Neural cell (in vitro differentiated cells): ENCODE results near the gene KIAA0753. TPM values are rescaled to one million over a fixed set of nuclear protein-coding genes. Genes with fewer than 3 reads are reported as not detected.

ENCODE experiments used
- H2AFZ ChIP-seq: fragments of 200-600, 300-800 bp; sonication (generic), shearing (Covaris generic); 2 replicates; pipeline ENCODE4 v1.6.0; 2014; ENCODE audit warnings: low read depth, mild to moderate bottlenecking, antibody characterized with exemption, low read length, moderate library complexity
- H3F3A ChIP-seq: fragments of 200-600 bp; shearing (Covaris generic); 2 replicates; pipeline ENCODE4 v1.6.1; 2016; ENCODE audit warnings: mild to moderate bottlenecking, moderate library complexity, mixed read lengths, antibody characterized with exemption, low read length; ENCODE audit not compliant: insufficient read depth, poor library complexity, severe bottlenecking
- H3K27ac ChIP-seq: fragments of 200-600, 300-800 bp; sonication (generic), shearing (Covaris generic); 2 replicates; pipeline ENCODE4 v1.5.1; 2014; ENCODE audit warnings: mild to moderate bottlenecking, low read length, moderate library complexity
- H3K27me3 ChIP-seq: fragments of 300-800, 200-600 bp; sonication (generic), shearing (Covaris generic); 2 replicates; pipeline ENCODE4 v1.6.0; 2014; ENCODE audit warnings: mild to moderate bottlenecking, low read depth, low read length, moderate library complexity; ENCODE audit not compliant: insufficient read depth
- H3K36me3 ChIP-seq: fragments of 300-800, 200-600 bp; sonication (generic), shearing (Covaris generic); 2 replicates; pipeline ENCODE4 v1.5.1; 2014; ENCODE audit warnings: mild to moderate bottlenecking, antibody characterized with exemption, low read length, moderate library complexity; ENCODE audit not compliant: insufficient read depth
- H3K4me2 ChIP-seq: fragments of 300-800, 200-600 bp; sonication (generic), shearing (Covaris generic); 2 replicates; pipeline ENCODE4 v1.6.0; 2014; ENCODE audit warnings: mild to moderate bottlenecking, low read length
- H3K4me3 ChIP-seq: fragments of 300-800, 200-600 bp; sonication (generic), shearing (Covaris generic); 2 replicates; pipeline ENCODE4 v1.5.1; 2014; ENCODE audit warnings: mild to moderate bottlenecking, low read length, moderate library complexity
- H3K79me2 ChIP-seq: fragments of 200-600 bp; shearing (Covaris generic); replicated peaks from 2 replicates; pipeline ENCODE4 v1.6.0; 2014; ENCODE audit warnings: mild to moderate bottlenecking, low read length, moderate library complexity; ENCODE audit not compliant: insufficient read depth
- H3K9ac ChIP-seq: fragments of 300-800, 200-600 bp; sonication (generic), shearing (Covaris generic); 2 replicates; pipeline ENCODE4 v1.6.1; 2016; ENCODE audit warnings: mild to moderate bottlenecking, low read length, mixed read lengths
- H3K9me2 ChIP-seq: fragments of 200-600 bp; shearing (Covaris generic); 2 replicates; pipeline ENCODE4 v1.6.1; 2016; ENCODE audit warnings: mild to moderate bottlenecking, low read length, mixed read lengths; ENCODE audit not compliant: insufficient read depth
- H3K9me3 ChIP-seq: fragments of 200-600, 300-800 bp; sonication (generic), shearing (Covaris generic); 2 replicates; pipeline ENCODE4 v1.6.1; 2016; ENCODE audit warnings: mild to moderate bottlenecking, mixed run types, low read length, moderate library complexity, mixed read lengths
- H4K20me1 ChIP-seq: fragments of 200-600 bp; shearing (Covaris generic); 2 replicates; pipeline ENCODE4 v1.6.1; 2016; ENCODE audit warnings: mild to moderate bottlenecking, mixed run types; ENCODE audit not compliant: insufficient read depth
- EP300 ChIP-seq: fragments of 450-650 bp; conservative IDR thresholded peaks from 2 replicates; pipeline ENCODE4 v1.6.1; 2014; ENCODE audit warnings: antibody characterized with exemption, mild to moderate bottlenecking, moderate library complexity; ENCODE audit not compliant: poor library complexity, severe bottlenecking
- EZH2 ChIP-seq: fragments of 200-600, 300-800 bp; shearing (Covaris generic), sonication (generic); IDR thresholded peaks from 2 replicates; pipeline ENCODE4 v1.6.1; 2014; ENCODE audit warnings: antibody characterized with exemption, low read length, borderline replicate concordance, mild to moderate bottlenecking; ENCODE audit not compliant: insufficient read depth, poor library complexity, severe bottlenecking
- MXI1 ChIP-seq: fragments of 450-650 bp; conservative IDR thresholded peaks from 2 replicates; pipeline ENCODE4 v1.6.1; 2014; ENCODE audit warnings: antibody characterized with exemption, mild to moderate bottlenecking; ENCODE audit not compliant: poor library complexity, severe bottlenecking
- POLR2AphosphoS5 ChIP-seq: IDR thresholded peaks from 2 replicates; pipeline ENCODE4 v1.6.1; 2012
- RAD21 ChIP-seq: fragments of 450-650 bp; conservative IDR thresholded peaks from 2 replicates; pipeline ENCODE4 v1.6.1; 2014; ENCODE audit warnings: antibody characterized with exemption, mild to moderate bottlenecking, moderate library complexity
- SMC3 ChIP-seq: fragments of 450-650 bp; conservative IDR thresholded peaks from 2 replicates; pipeline ENCODE4 v1.6.1; 2014; ENCODE audit warnings: antibody characterized with exemption, mild to moderate bottlenecking, moderate library complexity; ENCODE audit not compliant: poor library complexity
- TAF1 ChIP-seq: IDR thresholded peaks from 2 replicates; pipeline ENCODE4 v1.6.1; 2012; ENCODE audit warnings: low read depth
- polyA plus RNA-seq: library from polyadenylated mRNA; depleted of rRNA; stranded (reverse); fragments of >200 nt; gene quantifications from 2 replicates; pipeline ENCODE4 v1.2.3, GENCODE V29; 2014
- TF ChIP-seq, protein P1 (sequence below): fragments of 450-650 bp; IDR thresholded peaks from 2 replicates; pipeline ENCODE4 v1.5.1; 2014; ENCODE audit warnings: antibody characterized with exemption, mild to moderate bottlenecking, moderate library complexity; ENCODE audit not compliant: poor library complexity, severe bottlenecking
- TF ChIP-seq, protein P2 (sequence below): IDR thresholded peaks from 2 replicates; pipeline ENCODE4 v1.6.1; 2012; ENCODE audit warnings: borderline replicate concordance

KIAA0753 gene
- polyA plus RNA-seq, 1 donor from 2014 or later: 32.3 TPM

DNA sequence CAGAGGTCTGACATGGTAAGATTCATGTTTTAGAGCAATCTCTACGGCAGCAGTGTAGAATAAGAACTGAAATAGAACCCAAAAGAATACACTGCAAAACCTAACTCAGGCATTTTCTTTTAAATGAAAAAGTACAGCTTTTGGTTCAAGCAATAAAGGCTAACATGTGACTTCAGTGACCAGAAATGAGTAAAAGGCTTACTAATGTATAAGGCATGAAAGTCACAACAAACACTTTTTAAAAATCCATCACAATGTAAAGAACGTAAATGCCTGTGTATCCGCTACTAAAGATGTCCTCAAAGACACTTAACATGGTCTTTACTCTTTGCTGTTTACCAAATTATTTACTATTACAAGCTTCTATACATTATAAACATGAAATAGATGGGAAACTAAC, 16.6 kb downstream of the KIAA0753 start:
- Histone ChIP-seq H3K4me3 (no peak overlapping the region), H3K9me2 (no peaks in the 10 kb centered on the region), H3K79me2 (no peaks in the 10 kb centered on the region), H3F3A (no peaks in the 10 kb centered on the region), H3K9ac (no peak overlapping the region), H3K27me3 (no peaks in the 10 kb centered on the region), H3K9me3 (no peaks in the 10 kb centered on the region), H3K27ac (no peak overlapping the region), H2AFZ (no peak overlapping the region), H3K4me2 (no peak overlapping the region), H4K20me1 (no peaks in the 10 kb centered on the region), H3K36me3 (peaks cover 17% of the 10 kb centered on the region)
- TF ChIP-seq, protein P1, sequence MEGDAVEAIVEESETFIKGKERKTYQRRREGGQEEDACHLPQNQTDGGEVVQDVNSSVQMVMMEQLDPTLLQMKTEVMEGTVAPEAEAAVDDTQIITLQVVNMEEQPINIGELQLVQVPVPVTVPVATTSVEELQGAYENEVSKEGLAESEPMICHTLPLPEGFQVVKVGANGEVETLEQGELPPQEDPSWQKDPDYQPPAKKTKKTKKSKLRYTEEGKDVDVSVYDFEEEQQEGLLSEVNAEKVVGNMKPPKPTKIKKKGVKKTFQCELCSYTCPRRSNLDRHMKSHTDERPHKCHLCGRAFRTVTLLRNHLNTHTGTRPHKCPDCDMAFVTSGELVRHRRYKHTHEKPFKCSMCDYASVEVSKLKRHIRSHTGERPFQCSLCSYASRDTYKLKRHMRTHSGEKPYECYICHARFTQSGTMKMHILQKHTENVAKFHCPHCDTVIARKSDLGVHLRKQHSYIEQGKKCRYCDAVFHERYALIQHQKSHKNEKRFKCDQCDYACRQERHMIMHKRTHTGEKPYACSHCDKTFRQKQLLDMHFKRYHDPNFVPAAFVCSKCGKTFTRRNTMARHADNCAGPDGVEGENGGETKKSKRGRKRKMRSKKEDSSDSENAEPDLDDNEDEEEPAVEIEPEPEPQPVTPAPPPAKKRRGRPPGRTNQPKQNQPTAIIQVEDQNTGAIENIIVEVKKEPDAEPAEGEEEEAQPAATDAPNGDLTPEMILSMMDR: no peak
- TF ChIP-seq RAD21: no peak
- TF ChIP-seq, protein P2, sequence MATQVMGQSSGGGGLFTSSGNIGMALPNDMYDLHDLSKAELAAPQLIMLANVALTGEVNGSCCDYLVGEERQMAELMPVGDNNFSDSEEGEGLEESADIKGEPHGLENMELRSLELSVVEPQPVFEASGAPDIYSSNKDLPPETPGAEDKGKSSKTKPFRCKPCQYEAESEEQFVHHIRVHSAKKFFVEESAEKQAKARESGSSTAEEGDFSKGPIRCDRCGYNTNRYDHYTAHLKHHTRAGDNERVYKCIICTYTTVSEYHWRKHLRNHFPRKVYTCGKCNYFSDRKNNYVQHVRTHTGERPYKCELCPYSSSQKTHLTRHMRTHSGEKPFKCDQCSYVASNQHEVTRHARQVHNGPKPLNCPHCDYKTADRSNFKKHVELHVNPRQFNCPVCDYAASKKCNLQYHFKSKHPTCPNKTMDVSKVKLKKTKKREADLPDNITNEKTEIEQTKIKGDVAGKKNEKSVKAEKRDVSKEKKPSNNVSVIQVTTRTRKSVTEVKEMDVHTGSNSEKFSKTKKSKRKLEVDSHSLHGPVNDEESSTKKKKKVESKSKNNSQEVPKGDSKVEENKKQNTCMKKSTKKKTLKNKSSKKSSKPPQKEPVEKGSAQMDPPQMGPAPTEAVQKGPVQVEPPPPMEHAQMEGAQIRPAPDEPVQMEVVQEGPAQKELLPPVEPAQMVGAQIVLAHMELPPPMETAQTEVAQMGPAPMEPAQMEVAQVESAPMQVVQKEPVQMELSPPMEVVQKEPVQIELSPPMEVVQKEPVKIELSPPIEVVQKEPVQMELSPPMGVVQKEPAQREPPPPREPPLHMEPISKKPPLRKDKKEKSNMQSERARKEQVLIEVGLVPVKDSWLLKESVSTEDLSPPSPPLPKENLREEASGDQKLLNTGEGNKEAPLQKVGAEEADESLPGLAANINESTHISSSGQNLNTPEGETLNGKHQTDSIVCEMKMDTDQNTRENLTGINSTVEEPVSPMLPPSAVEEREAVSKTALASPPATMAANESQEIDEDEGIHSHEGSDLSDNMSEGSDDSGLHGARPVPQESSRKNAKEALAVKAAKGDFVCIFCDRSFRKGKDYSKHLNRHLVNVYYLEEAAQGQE: no peak
- TF ChIP-seq POLR2AphosphoS5: no peak
- no peak for TF ChIP-seq EZH2
- no peak for TF ChIP-seq SMC3
- no peak for TF ChIP-seq EP300
- no peak for TF ChIP-seq MXI1
- TF ChIP-seq TAF1: no peak

DNA sequence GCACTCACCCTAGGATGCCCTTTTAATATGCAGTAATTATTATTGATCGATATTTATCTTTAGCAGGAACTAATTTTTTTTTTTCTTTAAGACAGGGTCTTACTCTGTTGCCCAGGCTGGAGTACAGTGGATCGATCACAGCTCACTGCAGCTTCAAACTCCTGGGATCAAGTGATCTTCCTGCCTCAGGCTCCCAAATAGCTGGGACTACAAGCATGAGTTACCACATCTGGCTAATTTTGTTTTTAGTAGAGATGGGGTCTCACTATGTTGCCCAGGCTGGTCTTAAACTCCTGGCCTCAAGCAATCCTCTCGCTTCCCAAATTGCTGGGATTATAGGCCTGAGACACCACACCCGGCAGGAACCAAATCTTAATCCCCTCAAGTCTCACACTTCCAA, 29.3 kb downstream of the KIAA0753 start:
- peaks cover 5% of the 10 kb centered on the region for H3K36me3 ChIP-seq
- H3K9ac ChIP-seq: no peak overlapping the region
- H3K4me3 ChIP-seq: no peak overlapping the region
- no peaks in the 10 kb centered on the region for H4K20me1 ChIP-seq
- H3K9me3 ChIP-seq: no peaks in the 10 kb centered on the region
- H3K27me3 ChIP-seq: no peaks in the 10 kb centered on the region
- no peak overlapping the region for H3K4me2 ChIP-seq
- no peaks in the 10 kb centered on the region for H3K79me2 ChIP-seq
- H3K9me2 ChIP-seq: no peaks in the 10 kb centered on the region
- no peak overlapping the region for H3K27ac ChIP-seq
- H2AFZ ChIP-seq: no peak overlapping the region
- H3F3A ChIP-seq: no peaks in the 10 kb centered on the region
- TF ChIP-seq POLR2AphosphoS5 (no peak), EP300 (no peak), SMC3 (no peak), TAF1 (no peak), EZH2 (no peak), RAD21 (no peak), MXI1 (no peak)
- TF ChIP-seq, protein P1: no peak
- TF ChIP-seq, protein P2: no peak
